Transverse colon (tissue), 4 donors: ENCODE results near the gene TRMT2A. TPM values are rescaled to one million over a fixed set of nuclear protein-coding genes. Genes with fewer than 3 reads are reported as not detected.
"Not testable (repeated sequence)": the region's sequence is repeated elsewhere in the genome, so short reads cannot be mapped to it uniquely, and the experiment has no call there.

ENCODE experiments used
- DNase-seq: peaks from one replicate; pipeline ENCODE4 v3.0.0-alpha.2; 2019
- H3K27ac ChIP-seq, 4 donors: fragments of 200-600 bp; sonication (generic); 2 replicates each; pipeline ENCODE4 v1.5.1; 2016 to 2018; ENCODE audit warnings: inconsistent platforms in 4 of 4
- H3K27me3 ChIP-seq: fragments of 200-600 bp; sonication (generic); 2 replicates; pipeline ENCODE4 v1.5.1; 2017; ENCODE audit warnings: inconsistent platforms
- H3K36me3 ChIP-seq, 4 donors: fragments of 200-600 bp; sonication (generic); 2 replicates each; pipeline ENCODE4 v1.5.1; 2017 to 2019; ENCODE audit warnings: inconsistent platforms in 4 of 4
- H3K4me1 ChIP-seq, 4 donors: fragments of 200-600 bp; sonication (generic); 2 replicates each; pipeline ENCODE4 v1.5.1; 2017 to 2020; ENCODE audit warnings: inconsistent platforms in 4 of 4
- H3K4me3 ChIP-seq, 4 donors: fragments of 200-600 bp; sonication (generic); 1 replicate in 1 of 4; 2 replicates in 3 of 4; pipeline versions ENCODE4 v1.5.1 to v1.6.1; 2017 to 2019; ENCODE audit warnings: inconsistent platforms in 4 of 4
- H3K9me3 ChIP-seq, 2 donors: fragments of 200-600 bp; sonication (generic); 2 replicates each; pipeline ENCODE4 v1.5.1; 2017 to 2019; ENCODE audit warnings: inconsistent platforms in 2 of 2
- EP300 ChIP-seq: sonication (generic); formaldehyde crosslinking; IDR thresholded peaks from one replicate; pipeline ENCODE4 v1.6.1; 2017; ENCODE audit warnings: antibody characterized with exemption, low read depth
- POLR2A ChIP-seq: fragments of 450-650 bp; IDR thresholded peaks from one replicate; pipeline ENCODE4 v1.6.1; 2016; ENCODE audit warnings: antibody characterized with exemption, mild to moderate bottlenecking, moderate library complexity
- POLR2AphosphoS5 ChIP-seq, 3 donors: sonication (generic); formaldehyde crosslinking; IDR thresholded peaks; one replicate each; pipeline ENCODE4 v1.6.1; 2016; ENCODE audit warnings: antibody characterized with exemption in 3 of 3
- WGBS, 2 donors: methylation state at CpG; one replicate each; pipeline ENCODE4 v1.1.5; 2018; ENCODE audit warnings: low coverage in 1 of 2; 5-methylcytosine and 5-hydroxymethylcytosine counted together
- in situ Hi-C, 4 donors: fragments of 200-750 bp; cut with MboI; loops; one replicate each; pipeline versions ENCODE4 v1.15.0 to v1.15.1; 2017; ENCODE audit warnings: low sequenced_read_pairs in 3 of 4, low pct_ligation_motif_present in 1 of 4, low pct_unique_long_range_greater_than_20kb in 1 of 4
- intact Hi-C: fragments of 100-400 bp; cut with DNase I; formaldehyde crosslinking; loops from one replicate; pipeline ENCODE4 v1.15.1; 2023; ENCODE audit warnings: low total_unique reads
- total RNA-seq, 4 donors: library from RNA; depleted of rRNA; stranded (reverse); fragments of >200 nt; gene quantifications; one replicate each; pipeline ENCODE4 v1.1.0, GENCODE V29; 2016
- TF ChIP-seq, protein P1 (sequence below), 5 experiments: fragments of 200-600 bp in 3 of 5; fragments of 450-650 bp in 2 of 5; sonication (generic) in 3 of 5; IDR thresholded peaks; 1 replicate in 2 of 5; 2 replicates in 3 of 5; pipeline ENCODE4 v1.5.1; 2016 to 2017; ENCODE audit warnings: antibody characterized with exemption in 5 of 5, inconsistent platforms in 3 of 5, mild to moderate bottlenecking in 2 of 5, moderate library complexity in 1 of 5

TRMT2A gene
- total RNA-seq, 4 donors from 2014 or later, result 38.6 to 77.4 (median 46.5) TPM

DNA sequence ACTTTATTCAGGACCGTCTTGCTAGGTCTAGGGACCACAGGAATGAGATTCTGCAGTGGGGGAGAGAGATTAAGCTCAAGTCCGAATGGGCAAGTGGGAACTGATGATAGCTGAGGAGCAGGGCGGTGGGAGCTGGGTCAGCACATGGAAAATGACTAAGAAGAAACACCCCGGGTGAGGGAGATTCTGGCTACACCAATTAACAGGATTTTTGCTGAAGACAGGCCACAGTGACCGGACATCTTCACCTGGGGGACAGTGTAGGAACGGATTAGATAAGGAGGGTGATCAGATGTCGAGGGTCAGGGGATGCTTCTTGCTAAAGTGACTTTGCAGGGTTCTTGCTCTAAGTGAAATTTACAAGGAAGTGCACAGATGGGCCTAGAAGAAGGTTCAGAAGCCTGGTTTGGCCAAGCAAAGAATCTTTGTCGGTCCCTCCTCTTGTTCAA, 45.5 kb downstream of the TRMT2A start:
- WGBS, 2 donors, result 85 to 90% methylated on average over 6 to 8 of the region's 8 CpGs
- no peak overlapping the region for H3K27ac ChIP-seq
- no peaks in the 10 kb centered on the region for H3K9me3 ChIP-seq
- no peak for DNase-seq
- no peak for TF ChIP-seq POLR2AphosphoS5 (IDR thresholded peaks at IDR 0.05)
- no peak for TF ChIP-seq EP300
- TF ChIP-seq POLR2A, result no peak
- TF ChIP-seq, protein P1, sequence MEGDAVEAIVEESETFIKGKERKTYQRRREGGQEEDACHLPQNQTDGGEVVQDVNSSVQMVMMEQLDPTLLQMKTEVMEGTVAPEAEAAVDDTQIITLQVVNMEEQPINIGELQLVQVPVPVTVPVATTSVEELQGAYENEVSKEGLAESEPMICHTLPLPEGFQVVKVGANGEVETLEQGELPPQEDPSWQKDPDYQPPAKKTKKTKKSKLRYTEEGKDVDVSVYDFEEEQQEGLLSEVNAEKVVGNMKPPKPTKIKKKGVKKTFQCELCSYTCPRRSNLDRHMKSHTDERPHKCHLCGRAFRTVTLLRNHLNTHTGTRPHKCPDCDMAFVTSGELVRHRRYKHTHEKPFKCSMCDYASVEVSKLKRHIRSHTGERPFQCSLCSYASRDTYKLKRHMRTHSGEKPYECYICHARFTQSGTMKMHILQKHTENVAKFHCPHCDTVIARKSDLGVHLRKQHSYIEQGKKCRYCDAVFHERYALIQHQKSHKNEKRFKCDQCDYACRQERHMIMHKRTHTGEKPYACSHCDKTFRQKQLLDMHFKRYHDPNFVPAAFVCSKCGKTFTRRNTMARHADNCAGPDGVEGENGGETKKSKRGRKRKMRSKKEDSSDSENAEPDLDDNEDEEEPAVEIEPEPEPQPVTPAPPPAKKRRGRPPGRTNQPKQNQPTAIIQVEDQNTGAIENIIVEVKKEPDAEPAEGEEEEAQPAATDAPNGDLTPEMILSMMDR (IDR thresholded peaks at IDR 0.05), result no peak
- in situ Hi-C loops (no loop called here), intact Hi-C loops (loop anchor here (5.0 kb wide), 1 partner anchor 39 kb away; no protein-coding TSS in a partner anchor)
- H3K4me3 ChIP-seq, result no peak overlapping the region
- no peaks in the 10 kb centered on the region for H3K4me1 ChIP-seq
- no peaks in the 10 kb centered on the region for H3K36me3 ChIP-seq
- H3K27me3 ChIP-seq, result no peaks in the 10 kb centered on the region

DNA sequence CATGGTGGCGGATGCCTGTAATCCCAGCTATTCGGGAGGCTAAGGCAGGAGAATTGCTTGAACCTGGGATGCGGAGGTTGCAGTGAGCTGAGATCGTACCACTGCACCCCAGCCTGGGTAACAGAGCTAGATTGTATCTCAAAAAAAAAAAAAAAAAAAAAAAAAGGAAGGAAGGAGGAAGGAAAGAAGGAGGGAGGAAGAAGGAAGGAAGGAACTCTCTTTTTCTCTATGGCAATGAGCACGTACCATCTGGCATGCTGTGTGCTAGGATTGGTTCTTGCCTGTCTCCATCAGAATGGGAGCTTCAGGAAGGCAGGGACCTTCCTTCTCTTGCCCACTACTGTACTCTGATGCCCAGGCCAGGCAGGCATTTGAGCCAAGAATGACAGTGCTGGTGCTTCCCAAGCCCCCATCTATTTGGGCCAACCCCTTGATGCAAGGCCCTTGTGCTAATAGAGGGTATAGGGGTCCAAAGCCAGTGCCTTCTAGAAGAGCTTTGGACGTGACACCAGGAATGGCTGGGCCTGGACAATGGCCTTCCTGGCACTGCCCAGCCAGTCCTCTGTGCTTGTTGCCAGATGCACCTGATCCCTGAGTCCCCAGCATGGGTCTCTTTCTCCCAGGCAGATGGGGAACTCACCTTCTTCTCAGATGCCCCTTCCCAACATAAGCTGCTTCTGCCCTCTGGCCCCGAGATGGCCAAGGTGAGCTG, 47.5 kb downstream of the TRMT2A start:
- intact Hi-C loops, result loop anchor here (5.0 kb wide), 1 partner anchor 37 kb away; no protein-coding TSS in a partner anchor
- Histone ChIP-seq H3K4me3 (no peak overlapping the region), H3K27me3 (no peaks in the 10 kb centered on the region), H3K36me3 (no peaks in the 10 kb centered on the region), H3K4me1 (no peaks in the 10 kb centered on the region), H3K27ac (no peak overlapping the region), H3K9me3 (no peaks in the 10 kb centered on the region)
- WGBS, 2 donors, result 91 to 100% methylated on average over 1 to 7 of the region's 7 CpGs
- no peak for DNase-seq
- TF ChIP-seq POLR2A (no peak), POLR2AphosphoS5 (IDR thresholded peaks at IDR 0.05) (no peak), EP300 (no peak)
- TF ChIP-seq, protein P1 (IDR thresholded peaks at IDR 0.05), result no peak
- in situ Hi-C loops, result no loop called here

DNA sequence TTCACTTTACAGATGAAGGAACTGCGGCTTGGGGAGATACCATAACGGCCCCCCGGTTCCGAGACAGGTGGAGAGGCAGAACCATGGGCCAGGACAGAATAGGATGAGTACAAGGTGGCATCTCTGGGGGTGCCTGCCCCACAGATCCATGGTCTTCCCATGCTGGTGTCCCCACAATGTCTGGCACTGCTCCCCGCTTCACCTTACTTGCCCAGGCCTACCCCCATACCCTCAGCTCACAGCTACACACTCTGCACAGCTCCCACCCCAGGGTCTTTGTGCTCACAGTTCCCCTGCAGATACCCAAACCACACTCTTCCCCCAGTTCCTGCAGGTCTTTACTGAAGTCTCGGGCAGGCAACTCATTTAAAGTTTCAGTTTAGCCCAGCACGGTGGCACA, 48.4 kb downstream of the TRMT2A start:
- Histone ChIP-seq H3K27me3 (no peaks in the 10 kb centered on the region), H3K4me3 (no peak overlapping the region), H3K4me1 (no peaks in the 10 kb centered on the region), H3K27ac (no peak overlapping the region), H3K36me3 (no peaks in the 10 kb centered on the region), H3K9me3 (no peaks in the 10 kb centered on the region)
- intact Hi-C loops, result no loop called here
- 80 to 91% methylated on average over 1 to 7 of the region's 7 CpGs for WGBS, 2 donors
- no peak for DNase-seq
- no peak for TF ChIP-seq POLR2AphosphoS5 (IDR thresholded peaks at IDR 0.05)
- TF ChIP-seq EP300, result no peak
- TF ChIP-seq, protein P1 (IDR thresholded peaks at IDR 0.05), result no peak
- no peak for TF ChIP-seq POLR2A
- in situ Hi-C loops, result no loop called here

DNA sequence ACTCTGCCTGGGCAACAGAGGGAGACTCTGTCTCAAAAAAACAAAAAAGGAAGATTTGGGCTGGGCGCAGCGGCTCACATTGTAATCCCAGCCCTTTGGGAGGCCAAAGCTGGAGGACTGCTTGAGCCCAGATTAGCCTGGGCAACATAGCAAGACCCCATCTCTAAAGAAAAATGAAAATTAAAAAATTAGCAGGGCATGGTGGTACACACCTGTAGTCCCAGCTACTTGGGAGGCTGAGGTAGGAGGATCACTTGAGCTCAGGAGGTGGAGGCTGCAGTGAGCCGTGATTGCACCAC, 49.7 kb downstream of the TRMT2A start:
- intact Hi-C loops, H3K36me3 ChIP-seq, H3K9me3 ChIP-seq, H3K27me3 ChIP-seq, in situ Hi-C loops, H3K4me1 ChIP-seq, H3K27ac ChIP-seq, DNase-seq, H3K4me3 ChIP-seq: not testable (repeated sequence)
- WGBS, 2 donors, result 91 to 100% methylated on average over 3 of the region's 3 CpGs
